Heart right ventricle (tissue), 16 donors: ENCODE data around the gene E2F1. TPM values are rescaled to one million over a fixed set of nuclear protein-coding genes. Genes with fewer than 3 reads are reported as not detected.
A peak's percentile ranks its signal among the peaks of the same experiment; 100 is the strongest.

Experiments used
- ATAC-seq, 8 donors: fragments of 200-7000 bp; cut with Tn5 transposase; one replicate each; pipeline ENCODE4 v1.9.1; 2020; ENCODE audit warnings: mild to moderate bottlenecking in 8 of 8, moderate library complexity in 8 of 8, moderate number of reproducible peaks in 1 of 8
- DNase-seq, 2 donors: peaks; one replicate each; pipeline ENCODE4 v3.0.0-alpha.2; 2020
- H3K27ac ChIP-seq, 10 donors: fragments of 200-600 bp; sonication (generic) in 2 of 10; one replicate each; pipeline versions ENCODE4 v1.5.0 to v1.8.0; 2020 to 2022; ENCODE audit warnings: mild to moderate bottlenecking in 3 of 10
- H3K27me3 ChIP-seq, 7 donors: fragments of 200-600 bp; one replicate each; pipeline ENCODE4 v1.8.0; 2021 to 2022; ENCODE audit warnings: mild to moderate bottlenecking in 2 of 7
- H3K36me3 ChIP-seq, 9 donors: fragments of 200-600 bp; sonication (generic) in 1 of 9; one replicate each; pipeline versions ENCODE4 v1.5.0 to v1.8.0; 2020 to 2022; ENCODE audit warnings: mild to moderate bottlenecking in 2 of 9
- H3K4me1 ChIP-seq, 9 donors: fragments of 200-600 bp; sonication (generic) in 1 of 9; one replicate each; pipeline versions ENCODE4 v1.5.0 to v1.8.0; 2020 to 2022; ENCODE audit warnings: mild to moderate bottlenecking in 4 of 9
- H3K4me3 ChIP-seq, 10 donors: fragments of 200-600 bp; sonication (generic) in 2 of 10; one replicate each; pipeline versions ENCODE4 v1.5.0 to v1.8.0; 2020 to 2022; ENCODE audit warnings: mild to moderate bottlenecking in 7 of 10, moderate library complexity in 2 of 10
- H3K9me3 ChIP-seq, 11 donors: fragments of 200-600 bp in 10 of 11; sonication (generic) in 2 of 11; one replicate each; pipeline versions ENCODE4 v1.5.0 to v1.8.0; 2013 to 2022; ENCODE audit warnings: mild to moderate bottlenecking in 2 of 11, control low read depth in 1 of 11, moderate library complexity in 1 of 11
- CTCF ChIP-seq, 9 donors: fragments of 200-600 bp; sonication (generic) in 2 of 9; IDR thresholded peaks; one replicate each; pipeline versions ENCODE4 v1.5.0 to v1.8.0; 2021 to 2022; ENCODE audit warnings: antibody characterized with exemption in 9 of 9, mild to moderate bottlenecking in 5 of 9, moderate library complexity in 1 of 9
- WGBS, 2 donors: extraction: QIAGEN DNeasy Blood & Tissue Kit; methylation state at CpG; one replicate each; pipeline ENCODE4 v1.1.7; 2013; ENCODE audit warnings: inconsistent platforms in 1 of 2; 5-methylcytosine and 5-hydroxymethylcytosine counted together
- intact Hi-C, 10 donors: fragments of 100-400 bp; cut with DNase I; formaldehyde crosslinking; loops; one replicate each; pipeline versions ENCODE4 v1.11.1 to v1.14.2; 2022
- polyA plus RNA-seq, 2 donors: library from polyadenylated mRNA; stranded (reverse); fragments of 200-250 nt; gene quantifications; one replicate each; pipeline ENCODE4 v1.2.3, GENCODE V29; 2013
- total RNA-seq, 10 donors: library from RNA; stranded (reverse); fragmentation: NEBNext Ultra II Directional in 3 of 10; extraction: Animal tissue kit (Norgen Biotek cat#: 25700) in 3 of 10; gene quantifications; one replicate each; pipeline versions ENCODE4 v1.2.1 to v1.2.4, GENCODE V29; 2021 to 2023
- donor health status: Arrhythmogenic right ventricular cardiomyopathy.
- donor health status: ischemic (EF 13 %, LVEDD 7.1; RV severe dilation, severe dysfunction).
- donor health status: healthy with polysubstance abuse.
- donor health status: DM: no; HTN: yes; CAD: no.
- donor health status: DM: no; HTN: no; CAD: no.
- donor health status: ischemic (EF 25% LVEDD 6.9; RV normal size, moderate dysfunction).
- donor health status: ischemic (EF 25% LVEDD 5.7; RV mildly dilated, moderate dysfunction).
- donor health status: healthy.
- donor health status: DM: yes; HTN: yes; CAD: no.
- donor health status: Ischemic cardiomyopathy.
- donor health status: ischemic (EF 35%, LVEDD 5.7; RV mildly dilated, moderate dysfunction).
- donor health status: nonischemic (EF 11% LVEDD 7.7; RV severe dilation, severe dysfunction).
- donor health status: DM: yes; HTN: yes; CAD: no.
- donor health status: PGD.
- donor health status: ischemic (EF 29% LVEDD 5.4; RV normal size, mild dysfunction).
- donor health status: nonischemic (EF 23%, LVEDD 6.1; RV moderate dilation, normal function).

The E2F1 gene
- total and polyA plus RNA-seq, 12 donors: 0.44 to 3.4 (median 1.2) TPM

GRCh38 chr20:33669873-33670640, 16.1 kb downstream of the E2F1 start:
- Histone ChIP-seq H3K4me1 (peaks cover 24 to 64% (median 49%) of the 10 kb centered on the region in 9 donors), H3K27me3 (no peaks in the 10 kb centered on the region), H3K4me3 (no peak overlapping the region), H3K36me3 (peaks cover 0 to 30% (median 3%) of the 10 kb centered on the region in 9 donors), H3K9me3 (no peaks in the 10 kb centered on the region), H3K27ac (no peak overlapping the region)
- ATAC-seq (no peak), DNase-seq (peak in 1 of 2 donors; percentile 11)
- no peak for TF ChIP-seq CTCF (IDR thresholded peaks at IDR 0.05)
- intact Hi-C loops: loop anchor here in 5 of 10 donors (5.0 kb wide), 2 partner anchors 62 to 213 kb away; partner anchors contain the start of gene ZNF341 (in 1 of the 5)
- WGBS, 2 donors: 51 to 66% methylated on average over 13 of the region's 13 CpGs

GRCh38 chr20:33669224-33669623, 17.0 kb downstream of the E2F1 start:
- 95% methylated on average over 5 of the region's 5 CpGs for WGBS, 2 donors
- peaks cover 24 to 64% (median 48%) of the 10 kb centered on the region in 9 donors for H3K4me1 ChIP-seq
- no peaks in the 10 kb centered on the region for H3K9me3 ChIP-seq
- no peak overlapping the region for H3K27ac ChIP-seq
- DNase-seq (peak in 1 of 2 donors; percentile 10), ATAC-seq (no peak)
- TF ChIP-seq CTCF (IDR thresholded peaks at IDR 0.05): no peak
- peaks cover 0 to 30% (median 3%) of the 10 kb centered on the region in 9 donors for H3K36me3 ChIP-seq
- intact Hi-C loops: loop anchor here in 5 of 10 donors (5.0 kb wide), 1 partner anchor 212 kb away; no protein-coding TSS in a partner anchor
- no peaks in the 10 kb centered on the region for H3K27me3 ChIP-seq
- H3K4me3 ChIP-seq: no peak overlapping the region

- H3K27me3 ChIP-seq: no peaks in the 10 kb centered on the region
- 86 to 90% methylated on average over 13 of the region's 13 CpGs for WGBS, 2 donors
- peak in 1 of 2 donors; percentile 13 for DNase-seq
- peaks cover 0 to 30% (median 3%) of the 10 kb centered on the region in 9 donors for H3K36me3 ChIP-seq
- H3K4me3 ChIP-seq: no peak overlapping the region
- H3K27ac ChIP-seq: peak overlapping the region in 1 of 10 donors; percentile 86
- no peak for TF ChIP-seq CTCF (IDR thresholded peaks at IDR 0.05)
- H3K9me3 ChIP-seq: no peaks in the 10 kb centered on the region
- ATAC-seq: no peak
- H3K4me1 ChIP-seq: peaks cover 27 to 66% (median 52%) of the 10 kb centered on the region in 9 donors
- intact Hi-C loops: loop anchor here in 5 of 10 donors (5.0 kb wide), 1 partner anchor 211 kb away; no protein-coding TSS in a partner anchor
These were observed 17.6 kb downstream of the E2F1 start for GRCh38 chr20:33668466-33669155.
